Endodermal cell (in vitro differentiated cells): ENCODE measurements around the gene PSTPIP1. TPM values are rescaled to one million over a fixed set of nuclear protein-coding genes. Genes with fewer than 3 reads are reported as not detected.

Experiments
- DNase-seq: peaks from one replicate; pipeline ENCODE4 v3.0.0-alpha.2; 2017
- H3K27ac ChIP-seq: 2 replicates; pipeline ENCODE4 v1.5.1; 2013; ENCODE audit warnings: mild to moderate bottlenecking, low read depth, low read length, moderate library complexity
- H3K27me3 ChIP-seq: 2 replicates; pipeline ENCODE4 v1.6.1; 2013; ENCODE audit warnings: mild to moderate bottlenecking, low read length, moderate library complexity; ENCODE audit not compliant: insufficient read depth, control insufficient read depth, poor library complexity, severe bottlenecking
- H3K36me3 ChIP-seq: 2 replicates; pipeline ENCODE4 v1.7.0; 2013; ENCODE audit warnings: mild to moderate bottlenecking, low read length, moderate library complexity; ENCODE audit not compliant: control insufficient read depth, insufficient read depth
- H3K4me1 ChIP-seq: one replicate; pipeline ENCODE4 v1.7.0; 2013; ENCODE audit warnings: low read length; ENCODE audit not compliant: control insufficient read depth, insufficient read depth
- H3K4me3 ChIP-seq: 2 replicates; pipeline ENCODE4 v1.5.1; 2013; ENCODE audit warnings: mild to moderate bottlenecking, low read length, moderate library complexity
- H3K9ac ChIP-seq: 2 replicates; pipeline ENCODE4 v1.6.1; 2013; ENCODE audit warnings: mild to moderate bottlenecking, low read length, moderate library complexity; ENCODE audit not compliant: poor library complexity, severe bottlenecking; ENCODE audit errors: extremely low read depth
- H3K9me3 ChIP-seq: 2 replicates; pipeline ENCODE4 v1.6.1; 2013; ENCODE audit warnings: mild to moderate bottlenecking, low read length, moderate library complexity; ENCODE audit not compliant: control insufficient read depth
- H3K27ac Mint-ChIP-seq: 2 replicates; pipeline ENCODE4 v1.8.0; 2020; ENCODE audit warnings: mixed read lengths
- H3K27me3 Mint-ChIP-seq: 2 replicates; pipeline ENCODE4 v1.8.0; 2021; ENCODE audit warnings: mild to moderate bottlenecking, mixed read lengths; ENCODE audit not compliant: insufficient read depth
- H3K36me3 Mint-ChIP-seq: 2 replicates; pipeline ENCODE4 v1.8.0; 2020; ENCODE audit warnings: low read depth, mixed read lengths
- H3K4me1 Mint-ChIP-seq: 2 replicates; pipeline ENCODE4 v1.8.0; 2020; ENCODE audit warnings: mixed read lengths
- H3K4me3 Mint-ChIP-seq: 2 replicates; pipeline ENCODE4 v1.8.0; 2020; ENCODE audit warnings: mild to moderate bottlenecking, moderate library complexity, mixed read lengths
- H3K9me3 Mint-ChIP-seq: 2 replicates; pipeline ENCODE4 v1.8.0; 2020; ENCODE audit warnings: mild to moderate bottlenecking, mixed read lengths
- WGBS, 2 experiments: methylation state at CpG; one replicate each; pipeline versions ENCODE4 v1.1.5 to v1.1.7; 2013; ENCODE audit warnings: missing lambda C conversion rate in 2 of 2, mixed read lengths in 1 of 2; ENCODE audit not compliant: insufficient coverage in 1 of 2, insufficient read length in 1 of 2; 5-methylcytosine and 5-hydroxymethylcytosine counted together
- long read RNA-seq, 4 experiments: library from polyadenylated mRNA in 2 of 4; library from RNA in 1 of 4; library from capped mRNA in 1 of 4; stranded (forward) in 3 of 4; unstranded in 1 of 4; transcript quantifications; one replicate each; pipeline ENCODE4 v2.0.0, GENCODE V29; 2020 to 2021; ENCODE audit warnings: inconsistent platforms in 1 of 4
- polyA plus RNA-seq, 2 experiments: library from polyadenylated mRNA; stranded (reverse); fragments of 50-300 nt; gene quantifications; one replicate each; pipeline ENCODE4 v1.2.3, GENCODE V29; 2013
- total RNA-seq, 2 donors: library from RNA; stranded (reverse); fragmentation: NEBNext Ultra II Directional in 1 of 2; extraction: Animal tissue kit (Norgen Biotek cat#: 25700) in 1 of 2; gene quantifications; 2 replicates in 1 of 2; 3 replicates in 1 of 2; pipeline ENCODE4 v1.2.1, GENCODE V29; 2021
- TF ChIP-seq, protein P1 (sequence below): fragments of 200-600 bp; sonication (generic); conservative IDR thresholded peaks from 2 replicates; pipeline ENCODE4 v1.5.0; 2021; ENCODE audit warnings: antibody characterized with exemption, mild to moderate bottlenecking

Gene PSTPIP1
- total RNA-seq, result 1 to 10 TPM in 1 of 2 donors, under 1 TPM in 1; 0.29 to 1.5 TPM
- 0.82 TPM for polyA plus RNA-seq (2013, experiment 1 of 2)
- polyA plus RNA-seq (2013, experiment 2 of 2), result 0.58 TPM
- long read RNA-seq, experiment 1, result 0 reads
- long read RNA-seq, experiment 2, result 0 reads
- long read RNA-seq, experiment 3, partial matches to known transcripts, result 0 of 1 reads
- long read RNA-seq, experiment 3, other reads (novel, unspliced or antisense), result 0 of 1 reads
- long read RNA-seq, experiment 4, result 0 reads

DNA sequence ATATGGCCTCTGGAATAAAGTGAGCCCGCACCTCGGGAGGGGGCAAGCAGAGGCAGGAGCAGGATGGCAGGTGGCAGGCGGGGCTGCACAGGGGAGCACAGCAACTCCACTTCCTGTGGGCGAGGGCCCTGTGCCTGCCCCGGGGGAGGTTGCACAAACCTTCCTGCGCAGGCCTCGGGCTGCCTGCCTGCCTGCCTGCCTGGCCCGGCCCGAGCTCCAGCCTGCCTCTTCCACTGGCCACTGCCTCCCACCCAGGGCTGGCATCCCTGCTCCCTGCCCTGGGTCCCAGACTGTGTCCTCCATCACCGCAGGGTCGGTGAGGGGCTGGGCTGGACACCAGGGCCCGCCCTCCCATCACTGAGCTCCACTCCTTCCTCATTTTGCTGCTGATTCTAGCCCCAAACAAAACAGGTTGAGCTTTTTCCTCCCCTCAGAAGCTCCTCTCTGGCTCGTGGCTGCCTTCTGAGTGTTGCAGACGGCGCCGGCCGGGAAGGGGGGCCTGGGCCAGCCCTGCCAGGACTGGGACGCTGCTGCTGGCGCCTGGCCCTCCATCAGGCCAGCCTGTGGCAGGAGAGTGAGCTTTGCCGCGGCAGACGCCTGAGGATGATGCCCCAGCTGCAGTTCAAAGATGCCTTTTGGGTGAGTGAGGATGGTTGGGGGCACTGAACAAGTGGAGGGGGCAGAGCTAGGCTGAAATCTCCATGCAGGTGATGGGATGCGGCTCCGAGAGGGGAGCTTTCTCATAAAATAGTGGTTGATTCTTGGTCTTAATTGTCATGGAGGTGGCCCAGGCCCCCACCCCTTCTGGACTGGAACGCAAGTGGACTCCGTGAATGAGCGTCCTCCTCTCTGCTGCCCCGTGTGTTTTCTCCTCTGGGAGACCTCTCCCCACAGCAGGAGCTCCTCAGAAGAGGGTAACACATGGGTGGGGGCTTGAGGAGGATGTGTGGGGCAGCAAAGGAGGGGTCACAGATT, at the start of gene PSTPIP1:
TSS of gene PSTPIP1 (plus strand) at position 156 of the 975 bp plus-strand sequence. CDS start at position 604, 448 bp downstream.
- Histone ChIP-seq H3K4me1 (no peaks in the 10 kb centered on the region), H3K36me3 (no peaks in the 10 kb centered on the region), H3K27me3 (no peaks in the 10 kb centered on the region), H3K27ac (peak within 1 kb of the TSS; percentile 49), H3K9ac (no peak within 1 kb of the TSS), H3K9me3 (no peaks in the 10 kb centered on the region), H3K4me3 (no peak within 1 kb of the TSS)
- DNase-seq, result peak; percentile 48
- TF ChIP-seq, protein P1, sequence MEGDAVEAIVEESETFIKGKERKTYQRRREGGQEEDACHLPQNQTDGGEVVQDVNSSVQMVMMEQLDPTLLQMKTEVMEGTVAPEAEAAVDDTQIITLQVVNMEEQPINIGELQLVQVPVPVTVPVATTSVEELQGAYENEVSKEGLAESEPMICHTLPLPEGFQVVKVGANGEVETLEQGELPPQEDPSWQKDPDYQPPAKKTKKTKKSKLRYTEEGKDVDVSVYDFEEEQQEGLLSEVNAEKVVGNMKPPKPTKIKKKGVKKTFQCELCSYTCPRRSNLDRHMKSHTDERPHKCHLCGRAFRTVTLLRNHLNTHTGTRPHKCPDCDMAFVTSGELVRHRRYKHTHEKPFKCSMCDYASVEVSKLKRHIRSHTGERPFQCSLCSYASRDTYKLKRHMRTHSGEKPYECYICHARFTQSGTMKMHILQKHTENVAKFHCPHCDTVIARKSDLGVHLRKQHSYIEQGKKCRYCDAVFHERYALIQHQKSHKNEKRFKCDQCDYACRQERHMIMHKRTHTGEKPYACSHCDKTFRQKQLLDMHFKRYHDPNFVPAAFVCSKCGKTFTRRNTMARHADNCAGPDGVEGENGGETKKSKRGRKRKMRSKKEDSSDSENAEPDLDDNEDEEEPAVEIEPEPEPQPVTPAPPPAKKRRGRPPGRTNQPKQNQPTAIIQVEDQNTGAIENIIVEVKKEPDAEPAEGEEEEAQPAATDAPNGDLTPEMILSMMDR, result no peak
- H3K9me3 Mint-ChIP-seq, result no peaks in the 10 kb centered on the region
- no peaks in the 10 kb centered on the region for H3K4me1 Mint-ChIP-seq
- H3K36me3 Mint-ChIP-seq, result no peaks in the 10 kb centered on the region
- no peaks in the 10 kb centered on the region for H3K27me3 Mint-ChIP-seq
- H3K27ac Mint-ChIP-seq, result no peak within 1 kb of the TSS
- 83 to 88% methylated on average over 12 to 28 of the region's 28 CpGs for WGBS, 2 experiments
- no peak within 1 kb of the TSS for H3K4me3 Mint-ChIP-seq

DNA sequence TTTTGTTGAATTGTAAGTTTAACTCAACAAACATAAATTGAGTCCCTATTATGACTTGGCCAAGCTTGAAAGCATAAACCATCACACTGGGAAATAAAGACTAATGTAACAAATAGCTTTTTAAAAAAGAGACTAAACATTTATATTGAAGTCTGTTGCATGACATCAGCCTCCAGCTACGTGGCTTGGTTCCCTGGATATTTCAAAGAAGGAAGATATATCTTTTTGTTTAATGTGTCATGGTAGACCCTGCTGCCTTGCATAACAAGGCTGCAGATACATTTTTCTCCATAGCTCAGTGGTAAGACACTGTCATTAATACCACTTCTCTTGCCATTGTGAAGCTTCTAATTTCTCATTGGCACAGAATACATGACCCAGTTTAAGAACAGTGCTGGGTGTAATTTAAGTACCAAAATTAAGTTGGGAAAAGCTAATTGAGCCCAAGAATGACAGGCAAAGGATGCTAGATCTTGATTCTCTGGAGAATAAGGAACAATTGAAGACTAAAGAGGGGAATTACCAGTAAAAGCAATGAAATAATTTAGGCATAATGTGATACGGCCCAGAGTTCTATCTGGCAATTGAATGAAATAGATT, 49.3 kb upstream of the PSTPIP1 start:
- Histone ChIP-seq H3K9ac (no peak overlapping the region), H3K4me1 (no peaks in the 10 kb centered on the region), H3K36me3 (peaks cover 93% of the 10 kb centered on the region), H3K4me3 (no peak overlapping the region), H3K9me3 (no peaks in the 10 kb centered on the region), H3K27ac (no peak overlapping the region), H3K27me3 (no peaks in the 10 kb centered on the region)
- no peak overlapping the region for H3K27ac Mint-ChIP-seq
- H3K4me3 Mint-ChIP-seq, result no peak overlapping the region
- H3K36me3 Mint-ChIP-seq, result peaks cover 70% of the 10 kb centered on the region
- WGBS, 2 experiments, result 95 to 100% methylated on average over 2 of the region's 2 CpGs
- H3K9me3 Mint-ChIP-seq, result no peaks in the 10 kb centered on the region
- H3K4me1 Mint-ChIP-seq, result no peaks in the 10 kb centered on the region
- H3K27me3 Mint-ChIP-seq, result no peaks in the 10 kb centered on the region
- no peak for DNase-seq
- TF ChIP-seq, protein P1, result no peak

DNA sequence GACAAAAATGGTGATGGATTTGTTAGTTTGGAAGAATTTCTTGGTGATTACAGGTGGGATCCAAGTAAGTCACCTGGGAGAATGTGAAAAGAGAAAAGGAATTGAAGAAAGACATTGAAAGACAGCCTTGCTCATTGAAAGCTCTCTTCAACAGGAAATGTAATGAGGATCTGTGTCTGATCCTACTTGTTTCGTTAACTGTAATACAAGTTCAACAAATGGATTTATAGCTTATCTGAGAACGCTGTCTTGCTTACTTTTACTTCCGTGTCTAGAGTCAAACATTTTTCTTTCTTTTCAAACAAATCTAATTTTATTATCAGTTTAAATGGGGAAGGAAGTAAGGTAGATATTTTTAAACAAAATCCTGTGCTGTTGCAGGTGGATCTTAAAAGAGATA, 47.5 kb upstream of the PSTPIP1 start:
- peaks cover 66% of the 10 kb centered on the region for H3K36me3 Mint-ChIP-seq
- H3K27me3 Mint-ChIP-seq, result no peaks in the 10 kb centered on the region
- no peaks in the 10 kb centered on the region for H3K27me3 ChIP-seq
- peaks cover 80% of the 10 kb centered on the region for H3K36me3 ChIP-seq
- H3K9me3 Mint-ChIP-seq, result no peaks in the 10 kb centered on the region
- H3K27ac ChIP-seq, result no peak overlapping the region
- no peak overlapping the region for H3K27ac Mint-ChIP-seq
- no peaks in the 10 kb centered on the region for H3K4me1 Mint-ChIP-seq
- WGBS, 2 experiments, result 88 to 92% methylated on average over 1 to 3 of the region's 3 CpGs
- no peak overlapping the region for H3K4me3 ChIP-seq
- DNase-seq, result no peak
- no peak overlapping the region for H3K9ac ChIP-seq
- H3K4me1 ChIP-seq, result no peaks in the 10 kb centered on the region
- no peak overlapping the region for H3K4me3 Mint-ChIP-seq
- H3K9me3 ChIP-seq, result no peaks in the 10 kb centered on the region
- TF ChIP-seq, protein P1, result no peak
